Peyer's patch (tissue), 4 donors: ENCODE results near the gene IMMP1L. TPM values are rescaled to one million over a fixed set of nuclear protein-coding genes. Genes with fewer than 3 reads are reported as not detected.

Source experiments
- DNase-seq, 3 donors: peaks; one replicate each; pipeline ENCODE4 v3.0.0-alpha.2; 2017 to 2019
- H3K27ac ChIP-seq, 4 donors: fragments of 200-600 bp; sonication (generic); one replicate each; pipeline ENCODE4 v1.5.1; 2016 to 2019
- H3K27me3 ChIP-seq, 2 donors: fragments of 200-600 bp; sonication (generic); one replicate each; pipeline ENCODE4 v1.5.1; 2019
- H3K36me3 ChIP-seq, 3 donors: fragments of 200-600 bp; sonication (generic); one replicate each; pipeline ENCODE4 v1.5.1; 2016 to 2019
- H3K4me1 ChIP-seq, 4 donors: fragments of 200-600 bp; sonication (generic); one replicate each; pipeline ENCODE4 v1.5.1; 2016 to 2019
- H3K4me3 ChIP-seq, 4 donors: fragments of 200-600 bp; sonication (generic); 1 replicate in 3 of 4; 2 replicates in 1 of 4; pipeline ENCODE4 v1.5.1; 2016 to 2019; ENCODE audit warnings: mild to moderate bottlenecking in 1 of 4
- H3K9me3 ChIP-seq, 4 donors: fragments of 200-600 bp; sonication (generic); one replicate each; pipeline ENCODE4 v1.5.1; 2016 to 2019; ENCODE audit warnings: mild to moderate bottlenecking in 1 of 4
- CTCF ChIP-seq, 6 experiments: fragments of 450-650 bp in 4 of 6; fragments of 200-600 bp in 2 of 6; sonication (generic) in 1 of 6; IDR thresholded peaks; one replicate each; pipeline ENCODE4 v1.5.1; 2017 to 2019; ENCODE audit warnings: antibody characterized with exemption in 6 of 6, mild to moderate bottlenecking in 3 of 6, moderate library complexity in 1 of 6
- POLR2A ChIP-seq, 2 donors: fragments of 450-650 bp; IDR thresholded peaks; one replicate each; pipeline ENCODE4 v1.5.1; 2017; ENCODE audit warnings: antibody characterized with exemption in 2 of 2, mild to moderate bottlenecking in 2 of 2, moderate library complexity in 2 of 2
- total RNA-seq, 4 donors: library from RNA; depleted of rRNA; stranded (reverse); fragments of >200 nt; gene quantifications; one replicate each; pipeline ENCODE4 v1.1.0, GENCODE V29; 2016

IMMP1L gene
- total RNA-seq, 4 donors from 2014 or later = 11.6 to 38.0 (median 20.1) TPM

- TF ChIP-seq CTCF (IDR thresholded peaks at IDR 0.05) = no peak
- H3K27me3 ChIP-seq = no peaks in the 10 kb centered on the region
- no peak for DNase-seq
- no peak overlapping the region for H3K27ac ChIP-seq
- no peaks in the 10 kb centered on the region for H3K9me3 ChIP-seq
- H3K4me1 ChIP-seq = no peaks in the 10 kb centered on the region
- H3K36me3 ChIP-seq = no peaks in the 10 kb centered on the region
- no peak overlapping the region for H3K4me3 ChIP-seq
Observed at GRCh38 chr11:31474083-31474482, 35.3 kb downstream of the IMMP1L start.

DNA sequence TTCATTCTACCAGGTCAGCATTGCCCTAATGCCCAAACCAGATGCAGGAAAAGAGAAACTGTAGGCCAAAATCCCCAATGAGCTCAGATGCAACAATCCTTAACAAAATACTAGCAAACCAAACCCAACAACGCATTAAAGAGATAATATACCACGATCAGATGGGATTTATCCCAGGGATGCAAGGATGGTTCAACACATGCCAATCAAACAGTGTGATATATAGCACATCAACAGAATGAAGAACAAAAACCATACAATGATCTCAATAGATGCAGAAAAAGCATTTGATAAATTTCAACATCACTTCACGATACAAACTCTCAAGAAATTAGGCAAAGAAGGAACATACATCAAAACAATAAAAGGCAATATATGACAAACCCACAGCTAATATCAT lies 45.0 kb downstream of the IMMP1L start:
- no peaks in the 10 kb centered on the region for H3K36me3 ChIP-seq
- H3K4me3 ChIP-seq = no peak overlapping the region
- no peaks in the 10 kb centered on the region for H3K4me1 ChIP-seq
- H3K27me3 ChIP-seq = no peaks in the 10 kb centered on the region
- no peak for DNase-seq
- no peak for TF ChIP-seq CTCF (IDR thresholded peaks at IDR 0.05)
- TF ChIP-seq POLR2A (IDR thresholded peaks at IDR 0.05) = no peak
- H3K9me3 ChIP-seq = no peaks in the 10 kb centered on the region
- H3K27ac ChIP-seq = no peak overlapping the region

DNA sequence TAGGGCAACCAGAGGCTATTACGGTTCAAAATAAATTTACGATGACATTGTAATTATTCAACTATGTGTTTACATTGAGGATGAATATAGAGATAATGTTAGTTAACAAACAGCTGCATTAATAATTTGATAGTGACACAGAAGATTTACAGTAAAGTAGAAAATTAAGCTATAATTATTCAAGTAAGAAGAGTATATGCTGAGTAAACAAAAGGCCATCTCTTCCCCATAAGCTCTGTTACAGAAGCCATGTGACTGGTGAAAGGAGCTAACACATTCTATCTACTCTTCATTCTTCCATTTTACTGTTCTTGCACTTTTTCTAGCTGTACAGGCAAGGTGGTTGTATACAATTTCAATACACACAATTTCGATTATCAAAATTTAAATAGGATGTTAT lies 54.2 kb downstream of the IMMP1L start:
- no peaks in the 10 kb centered on the region for H3K9me3 ChIP-seq
- H3K4me1 ChIP-seq = no peaks in the 10 kb centered on the region
- DNase-seq = no peak
- no peak overlapping the region for H3K27ac ChIP-seq
- H3K27me3 ChIP-seq = no peaks in the 10 kb centered on the region
- no peak for TF ChIP-seq POLR2A (IDR thresholded peaks at IDR 0.05)
- TF ChIP-seq CTCF (IDR thresholded peaks at IDR 0.05) = no peak
- no peaks in the 10 kb centered on the region for H3K36me3 ChIP-seq
- H3K4me3 ChIP-seq = no peak overlapping the region

GRCh38 chr11:31450841-31451240 lies 58.6 kb downstream of the IMMP1L start:
- Histone ChIP-seq H3K4me3 (no peak overlapping the region), H3K27ac (no peak overlapping the region), H3K36me3 (no peaks in the 10 kb centered on the region), H3K4me1 (no peaks in the 10 kb centered on the region), H3K27me3 (no peaks in the 10 kb centered on the region), H3K9me3 (no peaks in the 10 kb centered on the region)
- DNase-seq = no peak
- TF ChIP-seq POLR2A (IDR thresholded peaks at IDR 0.05) = no peak
- no peak for TF ChIP-seq CTCF (IDR thresholded peaks at IDR 0.05)

DNA sequence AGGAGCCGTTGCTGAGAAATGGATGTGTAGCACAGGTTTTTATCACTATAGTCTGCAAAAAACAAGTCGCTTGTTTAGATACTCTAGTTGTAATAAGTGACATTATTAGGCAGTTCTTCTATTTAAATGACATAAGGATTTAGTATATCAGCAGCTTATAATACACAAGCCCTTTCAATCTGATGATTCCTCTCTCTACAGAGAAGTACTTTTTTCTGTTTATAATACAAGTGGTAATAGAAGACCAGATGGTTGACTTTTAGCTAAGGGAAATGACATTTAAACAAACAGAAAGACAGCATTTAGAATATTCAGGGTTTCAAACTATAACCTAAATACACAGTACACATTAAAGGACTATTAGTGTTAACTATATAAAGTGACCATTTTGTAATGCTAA lies 60.4 kb downstream of the IMMP1L start:
- H3K4me1 ChIP-seq = no peaks in the 10 kb centered on the region
- H3K9me3 ChIP-seq = no peaks in the 10 kb centered on the region
- no peaks in the 10 kb centered on the region for H3K27me3 ChIP-seq
- no peak for DNase-seq
- no peak overlapping the region for H3K4me3 ChIP-seq
- H3K36me3 ChIP-seq = no peaks in the 10 kb centered on the region
- TF ChIP-seq CTCF (IDR thresholded peaks at IDR 0.05) (no peak), POLR2A (IDR thresholded peaks at IDR 0.05) (no peak)
- no peak overlapping the region for H3K27ac ChIP-seq

GRCh38 chr11:31445621-31446020 lies 63.8 kb downstream of the IMMP1L start:
- no peak overlapping the region for H3K27ac ChIP-seq
- no peaks in the 10 kb centered on the region for H3K4me1 ChIP-seq
- H3K36me3 ChIP-seq = no peaks in the 10 kb centered on the region
- no peaks in the 10 kb centered on the region for H3K9me3 ChIP-seq
- DNase-seq = no peak
- H3K4me3 ChIP-seq = no peak overlapping the region
- H3K27me3 ChIP-seq = no peaks in the 10 kb centered on the region
- TF ChIP-seq CTCF (IDR thresholded peaks at IDR 0.05) (no peak), POLR2A (IDR thresholded peaks at IDR 0.05) (no peak)
